B cell (primary cell): ENCODE measurements around the gene WDSUB1. TPM values are rescaled to one million over a fixed set of nuclear protein-coding genes. Genes with fewer than 3 reads are reported as not detected.

Source experiments
- ATAC-seq: fragments of 200-7000 bp; cut with Tn5 transposase; one replicate; pipeline ENCODE4 v1.10.0; 2021; ENCODE audit warnings: low read depth, mild to moderate bottlenecking, moderate number of reproducible peaks, moderate library complexity
- CTCF ChIA-PET: fragments of 350-600 bp; sonication (Branson Sonifier 250); formaldehyde crosslinking; loops from one replicate; lab custom pipeline; 2021; ENCODE audit warnings: antibody characterized with exemption, inconsistent platforms; lab: Charles Lee
- POLR2A ChIA-PET: fragments of 350-600 bp; sonication (Branson Sonifier 250); formaldehyde crosslinking; loops from one replicate; lab custom pipeline; 2021; ENCODE audit warnings: antibody characterized with exemption; lab: Charles Lee
- DNase-seq: peaks from one replicate; pipeline ENCODE4 v3.0.0; 2013
- H2AFZ ChIP-seq: 2 replicates; pipeline ENCODE4 v1.6.1; 2012; ENCODE audit warnings: mild to moderate bottlenecking, low read depth, low read length; ENCODE audit not compliant: insufficient read depth, poor library complexity, severe bottlenecking
- H3K27ac ChIP-seq, 2 donors: 1 replicate in 1 of 2; 2 replicates in 1 of 2; pipeline ENCODE4 v1.5.1; 2012 to 2013; ENCODE audit warnings: low read length in 2 of 2, mild to moderate bottlenecking in 2 of 2, moderate library complexity in 1 of 2
- H3K27me3 ChIP-seq, 4 experiments: fragments of 200-600 bp in 1 of 4; sonication (generic) in 1 of 4; replicated peaks in 1 of 4; 1 replicate in 2 of 4; 2 replicates in 2 of 4; pipeline versions ENCODE4 v1.6.1 to v1.7.0; 2013 to 2016; ENCODE audit warnings: low read length in 3 of 4, mild to moderate bottlenecking in 2 of 4, mixed read lengths in 1 of 4, moderate library complexity in 1 of 4; ENCODE audit not compliant: insufficient read depth in 4 of 4, control insufficient read depth in 3 of 4; ENCODE audit errors: control extremely low read depth in 1 of 4
- H3K36me3 ChIP-seq, 2 experiments: replicated peaks in 1 of 2; 1 replicate in 1 of 2; 2 replicates in 1 of 2; pipeline versions ENCODE4 v1.6.1 to v1.7.1; 2013; ENCODE audit warnings: low read length in 1 of 2; ENCODE audit not compliant: insufficient read depth in 2 of 2, control insufficient read depth in 1 of 2; ENCODE audit errors: control extremely low read depth in 1 of 2, extremely low read depth in 1 of 2
- H3K4me1 ChIP-seq, 2 donors: fragments of 200-600 bp in 1 of 2; sonication (generic) in 1 of 2; 1 replicate in 1 of 2; 2 replicates in 1 of 2; pipeline versions ENCODE4 v1.5.1 to v1.6.1; 2013 to 2017; ENCODE audit warnings: low read length in 2 of 2; ENCODE audit not compliant: control insufficient read depth in 2 of 2, insufficient read depth in 2 of 2
- H3K4me2 ChIP-seq: replicated peaks from 2 replicates; pipeline ENCODE3; 2012; ENCODE audit warnings: mild to moderate bottlenecking, low read depth, low read length; ENCODE audit not compliant: poor library complexity, severe bottlenecking
- H3K4me3 ChIP-seq, 5 experiments: fragments of 200-600 bp in 1 of 5; sonication (generic) in 1 of 5; 1 replicate in 3 of 5; 2 replicates in 2 of 5; pipeline versions ENCODE4 v1.5.1 to v1.7.0; 2011 to 2016; ENCODE audit warnings: low read length in 4 of 5, mild to moderate bottlenecking in 4 of 5, low read depth in 2 of 5, control low read depth in 1 of 5, moderate library complexity in 1 of 5; ENCODE audit not compliant: insufficient read depth in 1 of 5; ENCODE audit errors: control extremely low read depth in 1 of 5, extremely low read depth in 1 of 5
- H3K79me2 ChIP-seq: fragments of 200-600 bp; sonication (generic); one replicate; pipeline ENCODE4 v1.6.0; 2016; ENCODE audit warnings: low read length; ENCODE audit not compliant: control insufficient read depth, insufficient read depth
- H3K9ac ChIP-seq: fragments of 200-600 bp; sonication (generic); 2 replicates; pipeline ENCODE4 v1.6.1; 2017; ENCODE audit warnings: mild to moderate bottlenecking, low read length, moderate library complexity
- H3K9me3 ChIP-seq, 3 donors: one replicate each; pipeline versions ENCODE4 v1.6.1 to v1.7.1; 2013; ENCODE audit warnings: low read length in 2 of 3; ENCODE audit not compliant: control insufficient read depth in 2 of 3, insufficient read depth in 1 of 3; ENCODE audit errors: control extremely low read depth in 1 of 3
- H4K20me1 ChIP-seq: 2 replicates; pipeline ENCODE4 v1.6.0; 2012; ENCODE audit warnings: mild to moderate bottlenecking, low read length; ENCODE audit not compliant: insufficient read depth, control insufficient read depth, poor library complexity, severe bottlenecking
- H3K27ac Mint-ChIP-seq: one replicate; pipeline ENCODE4 v1.8.0; 2021; ENCODE audit warnings: mixed read lengths
- H3K27me3 Mint-ChIP-seq: one replicate; pipeline ENCODE4 v1.8.0; 2021; ENCODE audit warnings: mixed read lengths
- H3K4me1 Mint-ChIP-seq: one replicate; pipeline ENCODE4 v1.8.0; 2021; ENCODE audit warnings: mixed read lengths
- H3K4me3 Mint-ChIP-seq: one replicate; pipeline ENCODE4 v1.8.0; 2021; ENCODE audit warnings: mixed read lengths
- H3K9me3 Mint-ChIP-seq: one replicate; pipeline ENCODE4 v1.8.0; 2022; ENCODE audit warnings: mixed read lengths; ENCODE audit not compliant: insufficient read depth
- CTCF ChIP-seq: fragments of 200-600 bp; IDR thresholded peaks from one replicate; pipeline ENCODE4 v1.8.0; 2022; ENCODE audit warnings: antibody characterized with exemption, mild to moderate bottlenecking
- EZH2 ChIP-seq: IDR thresholded peaks from 2 replicates; pipeline ENCODE4 v1.6.1; 2012; ENCODE audit warnings: borderline replicate concordance, low read depth, mild to moderate bottlenecking, moderate library complexity, low read length; ENCODE audit not compliant: insufficient read depth, poor library complexity, severe bottlenecking
- WGBS: methylation state at CpG from one replicate; pipeline ENCODE4 v1.1.5; 2013; ENCODE audit warnings: missing lambda C conversion rate; ENCODE audit not compliant: insufficient coverage; 5-methylcytosine and 5-hydroxymethylcytosine counted together
- intact Hi-C: fragments of 100-400 bp; cut with micrococcal nuclease; formaldehyde crosslinking; loops from one replicate; pipeline ENCODE4 v1.10.0; 2022
- polyA plus RNA-seq: library from polyadenylated mRNA; depleted of rRNA; stranded (reverse); fragments of >200 nt; gene quantifications from 2 replicates; pipeline ENCODE4 v1.2.3, GENCODE V29; 2012
- total RNA-seq, 2 donors: library from RNA; stranded (reverse); fragments of 120-200 nt in 1 of 2; gene quantifications; 1 replicate in 1 of 2; 2 replicates in 1 of 2; pipeline versions ENCODE4 v1.2.3 to v1.2.4, GENCODE V29; 2013 to 2022

Gene WDSUB1
- total and polyA plus RNA-seq, 2 donors (not counting 1 experiment from before 2014, with no cell fraction given): 10.8 to 13.6 TPM

- WGBS: 97% methylated on average over 19 of the region's 19 CpGs
- Mint-ChIP-seq H3K4me1 (peaks cover 1% of the 10 kb centered on the region), H3K9me3 (no peaks in the 10 kb centered on the region), H3K4me3 (no peak overlapping the region), H3K27ac (no peak overlapping the region), H3K27me3 (no peaks in the 10 kb centered on the region)
- no peaks in the 10 kb centered on the region for H4K20me1 ChIP-seq
- intact Hi-C loops: no loop called here
- no peaks in the 10 kb centered on the region for H3K4me1 ChIP-seq
- no peaks in the 10 kb centered on the region for H3K79me2 ChIP-seq
- H2AFZ ChIP-seq: no peak overlapping the region
- H3K9ac ChIP-seq: no peak overlapping the region
- POLR2A ChIA-PET: no interaction called here
- peaks cover 2 to 9% of the 10 kb centered on the region in 2 experiments for H3K36me3 ChIP-seq
- DNase-seq (no peak), ATAC-seq (no peak)
- H3K9me3 ChIP-seq: no peaks in the 10 kb centered on the region
- no peak overlapping the region for H3K4me2 ChIP-seq
- TF ChIP-seq CTCF (no peak), EZH2 (no peak)
- no peaks in the 10 kb centered on the region for H3K27me3 ChIP-seq
- no peak overlapping the region for H3K4me3 ChIP-seq
- CTCF ChIA-PET: no interaction called here
- no peak overlapping the region for H3K27ac ChIP-seq
Observed at GRCh38 chr2:159230145-159230877, 56.2 kb downstream of the WDSUB1 start.

- H3K27ac Mint-ChIP-seq: no peak overlapping the region
- POLR2A ChIA-PET: no interaction called here
- intact Hi-C loops: no loop called here
Observed at GRCh38 chr2:159229476-159230144, 56.9 kb downstream of the WDSUB1 start.

More at GRCh38 chr2:159229476-159230144, 56.9 kb downstream of the WDSUB1 start:
- Histone ChIP-seq H3K27me3 (no peaks in the 10 kb centered on the region), H3K27ac (no peak overlapping the region), H3K4me1 (no peaks in the 10 kb centered on the region), H3K9ac (no peak overlapping the region), H3K79me2 (no peaks in the 10 kb centered on the region), H3K9me3 (no peaks in the 10 kb centered on the region), H4K20me1 (no peaks in the 10 kb centered on the region), H3K4me2 (no peak overlapping the region), H2AFZ (no peak overlapping the region), H3K36me3 (peaks cover 0 to 3% of the 10 kb centered on the region in 2 experiments), H3K4me3 (no peak overlapping the region)
- 97% methylated on average over 14 of the region's 15 CpGs for WGBS
- Mint-ChIP-seq H3K4me1 (peaks cover 1% of the 10 kb centered on the region), H3K4me3 (no peak overlapping the region), H3K9me3 (no peaks in the 10 kb centered on the region), H3K27me3 (no peaks in the 10 kb centered on the region)
- DNase-seq (no peak), ATAC-seq (no peak)
- CTCF ChIA-PET: no interaction called here
- TF ChIP-seq CTCF (no peak), EZH2 (no peak)
